GM18507 (cell line): ENCODE measurements around the gene CAMTA1.
"Not testable (repeated sequence)": the region's sequence is repeated elsewhere in the genome, so short reads cannot be mapped to it uniquely, and the experiment has no call there.

ENCODE experiments used
- DNase-seq: peaks from one replicate; pipeline ENCODE4 v3.0.0; 2011; ENCODE audit warnings: low read depth; ENCODE audit not compliant: insufficient read length; ENCODE audit errors: extremely low spot score
- FAIRE-seq: peaks from 2 replicates; lab custom pipeline; 2011; peaks lifted over from hg19 to GRCh38; lab: Jason Lieb, UNC

CAMTA1 gene

GRCh38 chr1:6805004-6805416 is 19.8 kb downstream of the CAMTA1 start:
- no peak for DNase-seq
- FAIRE-seq = peak; percentile 60

- no peak for DNase-seq
- no peak for FAIRE-seq
These were observed 22.5 kb downstream of the CAMTA1 start for GRCh38 chr1:6807782-6808181.

DNA sequence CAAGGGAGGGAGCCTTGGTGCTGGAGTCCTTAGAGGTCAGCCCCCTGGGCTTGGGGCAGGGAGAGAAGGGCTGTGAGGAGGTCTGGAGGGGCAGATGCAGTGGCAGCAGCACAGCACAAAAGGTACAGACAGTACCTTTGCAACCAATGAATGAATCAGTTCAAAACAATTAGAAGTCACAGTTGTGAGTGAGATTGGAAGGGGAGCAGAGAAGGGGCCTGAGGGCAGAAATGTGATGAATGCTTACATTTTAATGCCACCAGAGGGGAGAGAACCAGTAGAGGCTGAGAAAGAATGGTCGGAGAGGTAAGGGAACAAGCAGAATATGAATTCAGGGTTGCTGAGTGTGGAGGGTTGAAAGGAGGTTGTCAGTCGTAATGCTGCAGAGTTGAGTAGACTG is 24.2 kb downstream of the CAMTA1 start:
- no peak for FAIRE-seq
- no peak for DNase-seq

DNA sequence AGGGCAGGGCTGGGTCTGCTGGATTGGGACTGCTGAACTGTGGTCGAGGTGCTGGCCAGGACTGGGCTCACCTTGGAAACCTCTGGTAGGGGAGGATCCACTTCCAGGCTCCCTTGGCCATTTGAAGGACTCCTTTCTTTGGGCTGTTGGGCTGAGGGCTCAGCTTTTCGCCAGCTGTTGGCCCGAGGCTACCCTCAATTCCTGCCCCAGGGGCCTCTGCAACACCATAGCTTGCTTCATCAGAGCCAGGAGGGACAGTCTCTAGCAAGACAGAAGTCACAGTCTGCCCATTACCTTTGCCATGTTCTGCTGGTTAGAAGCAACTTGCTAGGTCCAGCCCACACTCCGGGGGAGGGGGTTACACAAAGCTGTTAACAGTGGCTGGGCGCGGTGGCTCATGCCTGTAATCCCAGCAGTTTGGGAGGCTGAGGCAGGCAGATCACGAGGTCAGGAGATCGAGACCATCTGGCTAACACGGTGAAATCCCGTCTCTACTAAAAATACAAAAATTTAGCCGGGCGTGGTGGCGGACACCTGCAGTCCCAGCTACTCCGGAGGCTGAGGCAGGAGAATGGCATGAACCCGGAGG is 25.0 kb downstream of the CAMTA1 start:
- FAIRE-seq, DNase-seq: not testable (repeated sequence)

DNA sequence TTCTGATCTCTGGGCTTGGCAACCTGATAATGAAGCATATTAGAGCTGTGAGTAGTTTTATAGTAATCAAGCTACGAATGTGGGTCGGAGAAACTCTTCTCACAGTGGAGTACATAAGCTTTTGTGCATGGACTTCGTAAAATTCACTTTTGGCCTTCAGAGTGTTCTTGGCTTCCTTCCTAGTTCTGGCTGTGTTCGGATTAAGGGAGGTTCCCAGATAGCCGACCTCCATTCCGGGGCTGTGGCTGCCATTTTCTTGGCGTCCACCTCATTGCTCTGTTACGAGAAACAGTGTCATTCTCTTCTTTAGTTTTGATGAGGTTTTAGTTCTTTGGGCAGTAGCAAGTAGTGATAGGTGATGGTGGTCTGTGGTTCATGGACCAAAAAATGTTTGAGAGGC is 26.3 kb downstream of the CAMTA1 start:
- FAIRE-seq = no peak

GRCh38 chr1:6813165-6813564 is 27.9 kb downstream of the CAMTA1 start:
- no peak for FAIRE-seq
- no peak for DNase-seq

More for the DNA sequence above, 26.3 kb downstream of the CAMTA1 start:
- no peak for DNase-seq

DNA sequence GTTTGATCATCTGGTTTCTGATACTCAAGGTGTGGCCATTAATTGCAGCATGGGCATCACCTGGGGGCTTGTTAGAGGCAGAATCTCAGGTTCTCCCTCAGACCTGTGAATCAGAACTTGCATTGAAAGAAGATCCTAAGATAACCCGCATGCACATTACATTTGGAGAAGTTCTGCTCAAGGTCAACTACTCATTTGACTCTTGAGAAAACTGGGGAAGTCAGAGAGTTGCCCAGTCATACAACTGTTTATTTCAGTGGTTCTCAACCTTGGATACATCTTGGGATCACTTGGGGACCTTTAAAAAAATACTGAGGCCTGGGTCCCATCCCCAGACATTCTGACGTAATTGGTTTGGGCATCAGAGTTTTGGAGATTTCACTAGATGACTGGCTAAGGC is 30.5 kb downstream of the CAMTA1 start:
- DNase-seq = no peak
- FAIRE-seq = no peak

DNA sequence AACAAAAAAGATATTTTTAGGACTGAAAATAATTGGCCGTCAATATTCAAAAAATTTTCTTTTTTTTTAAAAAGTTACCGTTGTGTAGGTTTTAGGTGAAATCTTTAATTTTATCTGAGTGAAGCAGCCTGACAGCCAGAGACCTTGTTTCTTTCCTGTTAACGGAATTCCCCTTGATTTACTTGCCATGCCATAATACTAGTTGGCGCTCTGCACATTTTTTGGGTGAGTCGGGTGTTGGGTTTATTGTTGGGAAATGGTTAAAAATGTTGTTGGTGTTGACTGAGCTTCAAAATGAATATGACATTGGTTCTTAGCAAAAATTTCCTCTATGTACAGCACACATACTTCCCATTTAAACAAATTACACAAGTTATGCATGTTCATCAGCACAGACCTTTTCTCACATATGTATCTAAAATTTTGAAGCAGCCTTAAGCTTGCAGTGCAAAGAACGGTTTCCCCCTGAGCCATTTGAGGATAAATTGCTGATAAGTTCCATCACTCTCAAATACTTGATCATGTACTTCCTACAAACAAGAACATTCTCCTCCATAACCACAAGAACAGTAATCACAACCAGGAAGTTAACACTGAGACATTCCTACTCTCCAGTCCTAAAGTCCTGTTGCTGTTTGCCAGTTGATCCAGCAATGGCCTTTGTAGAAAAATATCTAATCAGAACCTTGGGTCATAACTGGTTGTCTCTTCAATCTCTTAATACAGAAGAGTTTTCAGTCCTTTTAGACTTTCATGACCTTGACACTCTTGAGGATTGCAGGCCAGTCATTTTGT is 34.2 kb downstream of the CAMTA1 start:
- DNase-seq (no peak), FAIRE-seq (peak; percentile 70)

- peak; percentile 77 for FAIRE-seq
- DNase-seq = no peak
These were observed 35.6 kb downstream of the CAMTA1 start for GRCh38 chr1:6820899-6821298.

DNA sequence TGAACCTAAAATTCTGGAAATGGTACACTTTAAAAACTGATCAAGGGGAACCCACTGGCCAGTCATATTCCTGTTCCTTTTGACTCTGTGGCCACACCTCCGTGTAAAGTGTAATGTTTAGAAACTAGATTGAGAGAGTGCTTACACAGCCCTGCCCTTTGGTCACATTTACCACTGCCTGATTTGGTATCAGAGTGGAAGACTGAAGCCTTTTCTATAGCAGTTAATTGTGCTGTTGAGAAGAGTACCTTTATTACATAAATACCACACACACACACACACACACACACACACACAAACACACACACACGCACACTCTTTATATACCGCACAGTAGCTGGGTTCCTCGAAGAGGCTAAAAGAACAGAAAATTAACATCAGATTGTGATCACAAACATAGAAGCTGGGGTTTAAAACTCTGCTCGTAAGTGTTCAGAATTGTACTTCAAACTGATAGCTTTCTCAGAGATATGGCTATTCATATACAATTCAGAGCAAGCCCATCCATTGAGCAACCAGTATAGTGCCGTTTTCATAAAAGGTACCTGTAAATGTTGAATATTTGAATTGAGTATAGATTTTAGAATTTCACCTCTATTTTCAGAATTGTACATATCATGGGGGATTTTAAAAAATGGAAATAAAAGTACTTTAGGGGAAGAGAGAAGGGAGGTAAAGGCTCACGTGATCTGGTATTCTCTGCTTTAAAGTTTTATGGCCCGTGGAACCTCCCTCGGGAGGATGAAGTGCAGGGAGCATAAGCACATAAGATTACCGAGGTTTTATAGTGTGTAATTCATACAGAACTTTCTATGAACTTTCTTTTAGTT is 37.5 kb downstream of the CAMTA1 start:
- DNase-seq (no peak), FAIRE-seq (peak; percentile 91)

DNA sequence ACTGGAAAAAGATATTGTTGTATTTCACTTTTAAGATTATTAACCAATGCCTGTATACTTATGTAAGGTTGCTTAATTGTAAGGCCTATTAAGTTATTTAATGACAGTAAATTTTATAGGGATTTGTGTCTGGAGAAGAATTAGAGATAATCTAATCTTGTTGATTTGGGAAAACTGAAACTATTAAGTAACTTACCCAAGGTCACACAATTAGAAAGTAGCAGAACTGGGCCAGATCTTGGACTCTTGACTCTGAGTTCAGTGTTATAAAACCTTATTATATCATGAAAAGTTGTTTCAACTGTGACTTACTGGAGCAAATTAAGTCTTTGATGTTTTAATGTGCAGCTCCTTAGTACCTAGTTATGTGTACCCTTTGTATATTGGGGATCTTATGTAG is 38.5 kb downstream of the CAMTA1 start:
- DNase-seq = no peak
- FAIRE-seq = no peak

DNA sequence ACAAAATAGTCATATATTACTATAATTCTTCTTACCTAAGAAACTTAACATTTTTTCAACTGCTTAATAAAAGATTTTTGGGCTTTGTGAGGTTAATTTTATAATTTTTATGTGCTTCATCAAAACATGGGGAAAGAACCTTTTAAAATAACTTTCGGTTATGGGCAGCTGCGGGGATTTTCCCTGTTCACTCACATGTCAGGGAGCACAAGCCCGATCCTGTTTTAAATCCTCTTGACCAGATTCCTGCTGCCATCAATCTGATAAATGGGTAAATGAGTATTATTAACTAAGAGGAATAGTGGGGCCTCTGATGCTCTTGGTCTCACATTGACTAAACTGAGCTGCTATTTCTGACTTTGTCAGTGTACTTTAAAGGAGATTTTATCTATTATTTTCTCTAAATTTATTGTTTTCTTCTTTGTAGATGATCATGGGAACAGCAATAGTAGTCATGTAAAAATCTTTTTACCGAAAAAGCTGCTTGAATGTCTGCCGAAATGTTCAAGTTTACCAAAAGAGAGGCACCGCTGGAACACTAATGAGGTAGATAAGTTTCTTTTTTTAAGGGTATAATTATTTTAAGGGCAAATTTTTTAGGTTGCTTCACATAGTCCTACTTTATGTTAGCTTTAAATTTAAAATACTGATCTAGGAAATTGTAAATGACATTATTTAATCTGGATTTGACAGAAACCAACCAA is 39.6 kb downstream of the CAMTA1 start:
- peak; percentile 42 for FAIRE-seq
- no peak for DNase-seq

DNA sequence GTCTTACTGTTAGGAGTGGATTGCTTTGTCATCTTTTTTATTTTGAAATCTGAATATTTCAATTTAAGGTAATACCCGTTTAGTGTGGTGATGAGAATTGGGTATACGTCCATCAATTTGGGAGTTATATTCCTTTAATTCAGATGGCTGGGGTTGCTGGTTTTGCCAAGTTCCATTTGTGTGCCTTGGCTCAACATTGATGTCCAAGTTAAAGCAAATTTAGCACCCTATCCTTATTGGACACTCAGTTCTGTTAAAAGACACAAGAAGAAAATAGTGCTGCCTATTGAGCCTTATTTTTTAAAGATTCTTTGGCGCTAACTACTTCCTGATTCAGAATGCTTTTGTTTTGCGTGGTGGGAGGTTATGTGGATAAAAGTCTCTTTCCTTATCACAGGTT is 40.6 kb downstream of the CAMTA1 start:
- no peak for DNase-seq
- FAIRE-seq = no peak

DNA sequence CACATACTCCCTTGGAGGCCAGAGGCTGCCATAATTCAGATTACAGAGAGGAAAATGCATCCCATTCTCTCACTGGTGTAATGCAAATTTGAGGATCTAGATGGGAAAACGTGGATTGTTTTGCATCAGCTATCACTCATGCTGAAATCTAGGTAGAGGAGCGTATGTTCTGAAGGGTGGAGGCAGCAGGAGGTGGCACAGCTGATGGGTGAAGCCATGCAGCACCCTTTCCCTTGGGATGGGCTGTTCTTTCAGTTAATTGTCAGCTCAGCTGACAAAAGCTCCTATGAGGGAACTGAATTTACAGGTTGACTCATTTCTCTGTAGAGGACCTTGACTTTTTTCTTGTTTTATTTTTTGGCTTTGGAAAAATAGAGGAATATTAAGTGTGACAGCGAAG is 41.8 kb downstream of the CAMTA1 start:
- DNase-seq = no peak
- FAIRE-seq = no peak

GRCh38 chr1:6827630-6828165 is 42.4 kb downstream of the CAMTA1 start:
- FAIRE-seq = no peak
- DNase-seq = no peak

DNA sequence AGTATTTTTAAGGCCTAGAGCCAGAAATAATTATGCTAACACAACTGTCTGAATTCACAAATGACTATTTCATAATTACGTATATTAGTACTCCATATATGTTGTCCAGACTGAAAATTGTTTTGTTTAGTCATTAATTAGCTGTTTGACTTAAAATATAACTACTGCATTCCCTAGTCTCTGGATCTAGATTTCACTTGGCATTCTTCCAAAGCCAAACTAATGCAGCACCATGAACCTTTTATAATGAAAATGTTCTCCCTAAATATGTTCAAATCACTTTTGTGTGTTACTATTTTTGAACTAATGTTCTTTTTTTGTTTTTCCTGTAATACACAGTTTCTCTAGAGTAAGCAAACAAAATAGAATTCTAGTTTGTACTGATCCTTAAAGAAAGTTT is 46.1 kb downstream of the CAMTA1 start:
- FAIRE-seq (no peak), DNase-seq (no peak)

- not testable (repeated sequence) for FAIRE-seq, DNase-seq
These were observed 46.8 kb downstream of the CAMTA1 start for GRCh38 chr1:6832006-6832405.

DNA sequence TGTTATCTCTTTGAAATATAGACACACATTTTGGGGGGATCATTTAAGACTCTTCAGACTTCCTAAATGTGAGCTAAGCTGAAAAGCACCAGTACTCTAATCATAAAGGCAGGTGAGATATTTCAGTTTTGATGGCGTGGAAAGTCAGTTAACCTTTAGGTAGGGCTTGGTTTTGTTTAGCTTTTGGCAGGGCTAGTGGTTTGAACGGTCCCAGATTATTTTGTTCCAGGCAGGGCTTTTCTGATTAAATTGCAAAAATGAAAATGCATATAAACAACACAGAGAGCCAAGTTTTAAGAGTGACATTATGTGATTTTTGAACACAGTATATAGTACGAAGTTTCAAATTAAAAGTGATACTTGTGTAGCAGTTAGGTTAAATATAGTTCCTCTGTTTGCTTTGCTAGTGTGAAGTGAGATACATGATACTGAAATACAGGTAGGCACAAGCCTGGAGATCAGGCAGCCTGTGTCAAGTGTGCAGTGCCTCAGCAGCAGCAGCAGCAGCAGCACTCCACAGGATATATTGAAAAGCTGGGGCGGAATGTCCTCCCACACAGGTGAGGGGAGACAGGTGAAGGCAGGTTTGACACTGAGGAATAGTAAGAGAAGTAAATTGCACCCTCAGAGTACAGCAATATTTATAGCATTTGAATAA is 47.4 kb downstream of the CAMTA1 start:
- DNase-seq (no peak), FAIRE-seq (peak; percentile 57)

DNA sequence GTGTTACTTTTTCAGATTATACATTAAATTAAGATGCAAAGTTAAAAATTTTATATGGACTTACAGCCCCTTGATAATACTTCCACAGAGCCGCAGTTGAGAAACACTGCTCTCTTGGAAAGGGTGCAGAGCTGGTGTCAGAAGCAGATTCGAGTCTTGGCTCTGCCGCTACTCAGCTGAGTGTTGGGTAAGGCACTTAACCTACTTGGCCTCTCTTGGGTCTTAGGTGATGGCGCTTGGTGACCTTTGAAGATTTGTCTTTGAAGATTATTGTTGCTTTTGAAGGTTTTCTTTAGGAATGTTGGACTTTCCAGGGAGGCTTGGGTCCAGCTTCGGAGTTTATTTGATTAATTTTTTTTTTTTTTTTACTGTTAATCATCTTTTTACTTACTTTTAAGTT is 48.5 kb downstream of the CAMTA1 start:
- FAIRE-seq = no peak
- DNase-seq = no peak
